ENCODE data around the gene COIL. TPM values are rescaled to one million over a fixed set of nuclear protein-coding genes. Genes with fewer than 3 reads are reported as not detected.

The COIL gene
- total and polyA plus RNA-seq, 2 of the 13 experiments (the other 11 are each of a cell fraction or from before 2014, with no cell fraction given) = 8.1 to 29.4 TPM

DNA sequence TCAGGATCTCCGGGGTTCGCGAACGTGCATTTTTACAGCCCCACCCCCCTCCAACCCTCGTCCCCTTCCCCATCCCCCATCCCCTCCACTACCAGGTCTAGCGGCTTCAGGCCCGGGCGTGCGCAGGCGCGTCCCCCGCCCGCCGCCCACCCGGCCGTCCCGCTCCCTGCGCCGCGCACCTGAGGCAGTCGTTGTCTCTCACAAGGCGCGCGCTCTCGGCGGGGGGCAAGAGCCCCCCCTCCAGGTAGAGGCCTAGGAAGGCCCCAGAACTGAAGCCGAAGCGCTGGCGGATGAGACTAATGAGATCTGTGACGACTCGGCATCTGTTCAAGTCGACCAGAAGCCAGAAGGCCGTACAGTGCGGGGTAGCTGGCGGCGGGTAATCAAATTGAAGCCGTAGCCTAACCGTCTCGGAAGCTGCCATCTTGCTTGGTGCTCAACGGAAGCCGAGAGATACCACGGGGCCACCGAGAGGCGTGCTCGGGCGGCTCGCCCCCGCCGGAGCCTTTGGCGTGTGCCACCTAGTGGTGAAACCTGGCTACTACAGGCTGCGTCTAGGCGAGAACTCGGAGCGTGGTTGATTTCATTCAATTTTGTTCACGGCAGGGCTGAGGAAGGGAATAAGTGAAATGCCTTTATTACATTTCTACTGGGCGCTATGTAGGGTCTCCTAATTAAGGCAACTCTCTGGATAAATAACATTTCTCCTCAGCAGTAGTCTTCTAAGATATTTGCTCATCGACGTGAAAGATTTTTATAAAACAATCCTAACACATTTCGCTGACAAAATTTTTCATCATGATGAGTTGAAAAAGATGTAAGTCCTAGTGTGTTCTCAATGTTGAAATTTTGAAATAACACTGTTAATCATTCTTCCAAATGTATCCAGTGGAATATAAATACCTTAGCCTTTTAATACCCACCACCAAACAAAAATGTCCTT is at the start of gene COIL (continued):
- TF ChIP-seq CBX5 (CRISPR knock-in tag; IDR thresholded peaks at IDR 0.05; ENCODE audit: borderline replicate concordance) (peak; percentile 85; the same call in 1 of the 2 replicates), TRIM24 (CRISPR knock-in tag; IDR thresholded peaks at IDR 0.05) (no peak), CHD4 (IDR thresholded peaks at IDR 0.05; ENCODE audit: borderline replicate concordance, low read length) (no peak), ZNF143 (CRISPR knock-in tag; IDR thresholded peaks at IDR 0.05) (0 out of 2 replicates have a peak, but pooled peaks have one; percentile 39), GMEB2 (CRISPR knock-in tag; IDR thresholded peaks at IDR 0.05; ENCODE audit: low read depth) (0 out of 2 replicates have a peak, but pooled peaks have one; percentile 28), FOXO4 (CRISPR knock-in tag; conservative IDR thresholded peaks at IDR 0.05) (no peak), MEIS2 (CRISPR knock-in tag; IDR thresholded peaks at IDR 0.05) (peak; percentile 66; the same call in 1 of the 2 replicates), ZFP1 (CRISPR knock-in tag; IDR thresholded peaks at IDR 0.05) (0 out of 2 replicates have a peak, but pooled peaks have one; percentile 47), MLLT10 (CRISPR knock-in tag; IDR thresholded peaks at IDR 0.05) (no peak), NFKB2 (CRISPR knock-in tag; IDR thresholded peaks at IDR 0.05; ENCODE audit: borderline replicate concordance) (peak; percentile 85; the same call in 1 of the 2 replicates), ZNF605 (CRISPR knock-in tag; IDR thresholded peaks at IDR 0.05) (peak; percentile 94), PAX8 (CRISPR knock-in tag; IDR thresholded peaks at IDR 0.05; ENCODE audit: borderline replicate concordance) (no peak), ZNF354B (CRISPR knock-in tag; IDR thresholded peaks at IDR 0.05) (no peak), STAT5B (CRISPR knock-in tag; IDR thresholded peaks at IDR 0.05) (no peak), POLR2AphosphoS5 (IDR thresholded peaks at IDR 0.05; ENCODE audit: low read depth, low read length) (peak; percentile 90), ZSCAN12 (CRISPR knock-in tag; IDR thresholded peaks at IDR 0.05) (peak; percentile 84; the same call in 1 of the 2 replicates), IKZF1 (IDR thresholded peaks at IDR 0.05) (no peak), GATAD2A (CRISPR knock-in tag; IDR thresholded peaks at IDR 0.05) (peak; percentile 79; the same call in 1 of the 2 replicates), ZBTB14 (CRISPR knock-in tag; IDR thresholded peaks at IDR 0.05) (peak; percentile 92), ZBTB33 (CRISPR knock-in tag; IDR thresholded peaks at IDR 0.05) (peak; percentile 75; the same call in 1 of the 2 replicates), NCOR1 (IDR thresholded peaks at IDR 0.05; ENCODE audit: borderline replicate concordance, low read length) (no peak), ZNF235 (CRISPR knock-in tag; IDR thresholded peaks at IDR 0.05; ENCODE audit: borderline replicate concordance) (0 out of 2 replicates have a peak, but pooled peaks have one; percentile 34), HOXA3 (CRISPR knock-in tag; IDR thresholded peaks at IDR 0.05) (peak; percentile 91), RCOR2 (CRISPR knock-in tag; IDR thresholded peaks at IDR 0.05) (no peak)
- TF ChIP-seq, protein P1, sequence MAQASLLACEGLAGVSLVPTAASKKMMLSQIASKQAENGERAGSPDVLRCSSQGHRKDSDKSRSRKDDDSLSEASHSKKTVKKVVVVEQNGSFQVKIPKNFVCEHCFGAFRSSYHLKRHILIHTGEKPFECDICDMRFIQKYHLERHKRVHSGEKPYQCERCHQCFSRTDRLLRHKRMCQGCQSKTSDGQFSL (CRISPR knock-in tag; IDR thresholded peaks at IDR 0.05) = peak; percentile 90
